Measurements from ENCODE around the gene PPIE.
"Not testable (repeated sequence)": the region's sequence is repeated elsewhere in the genome, so short reads cannot be mapped to it uniquely, and the experiment has no call there.

Gene PPIE

GRCh38 chr1:39758556-39759435 lies 20.1 kb downstream of the PPIE start:
- intact Hi-C loops (cut with micrococcal nuclease): no loop called here
- Mint-ChIP-seq H3K27me3 (no peaks in the 10 kb centered on the region), H3K4me1 (ENCODE audit: low read depth) (no peaks in the 10 kb centered on the region), H3K27ac (no peak overlapping the region), H3K4me3 (no peak overlapping the region), H3K36me3 (ENCODE audit: low read depth) (peaks cover 84% of the 10 kb centered on the region), H3K9me3 (no peaks in the 10 kb centered on the region)

GRCh38 chr1:39759436-39759726 lies 20.7 kb downstream of the PPIE start:
- no peak overlapping the region for H3K27ac Mint-ChIP-seq
- no peaks in the 10 kb centered on the region for H3K27me3 Mint-ChIP-seq
- H3K4me3 Mint-ChIP-seq: no peak overlapping the region
- no peaks in the 10 kb centered on the region for H3K9me3 Mint-ChIP-seq
- H3K4me1 Mint-ChIP-seq (ENCODE audit: low read depth): no peaks in the 10 kb centered on the region
- H3K36me3 Mint-ChIP-seq (ENCODE audit: low read depth): peaks cover 79% of the 10 kb centered on the region
- intact Hi-C loops (cut with micrococcal nuclease): no loop called here

DNA sequence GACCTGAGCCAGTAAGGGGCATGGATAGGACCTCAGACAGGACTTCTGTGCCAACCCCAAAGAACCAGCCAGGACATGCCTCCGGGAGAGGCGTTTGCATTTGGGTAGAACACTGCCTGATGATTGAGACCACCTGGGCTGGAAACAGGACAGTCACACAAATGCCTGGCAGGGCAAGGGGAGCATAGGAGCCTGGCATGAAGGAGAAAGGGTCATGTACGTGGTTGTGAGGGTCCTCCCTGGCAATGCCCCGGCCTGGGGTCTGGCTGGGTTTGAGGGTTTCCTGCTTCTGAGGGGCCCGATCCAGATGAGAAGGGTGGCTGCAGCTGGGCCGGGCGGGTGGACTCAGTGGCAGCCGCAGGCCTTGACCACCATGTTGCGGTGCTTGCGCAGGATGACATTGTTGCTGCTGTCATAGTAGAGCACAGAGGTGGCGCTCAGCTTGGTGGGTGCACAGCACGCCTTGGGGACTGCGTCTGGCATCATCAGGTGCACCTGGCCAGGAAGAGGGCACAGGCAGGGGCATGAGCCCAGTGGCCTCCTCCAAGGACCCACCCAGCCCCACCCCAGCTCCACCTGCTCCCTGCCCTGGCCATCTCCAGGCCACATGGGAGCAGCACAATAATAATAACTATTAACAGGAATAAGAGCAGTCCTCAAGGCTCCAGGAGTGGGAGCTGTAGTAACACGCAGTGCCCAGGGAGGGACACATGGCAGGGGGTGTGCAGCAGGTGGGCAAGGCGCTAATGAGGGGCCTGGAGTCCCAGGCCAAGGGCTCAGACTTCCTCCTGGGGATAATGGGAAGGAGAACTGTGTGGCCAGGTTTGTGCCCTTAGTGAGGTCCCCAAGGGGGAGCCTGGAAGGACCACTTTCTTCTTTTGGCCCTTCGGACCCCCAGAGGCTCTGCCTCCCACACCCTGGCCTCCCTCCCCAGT lies 21.7 kb downstream of the PPIE start:
- Mint-ChIP-seq H3K27me3 (no peaks in the 10 kb centered on the region), H3K4me1 (ENCODE audit: low read depth) (no peaks in the 10 kb centered on the region), H3K9me3 (no peaks in the 10 kb centered on the region), H3K27ac (no peak overlapping the region), H3K4me3 (no peak overlapping the region), H3K36me3 (ENCODE audit: low read depth) (peaks cover 69% of the 10 kb centered on the region)
- intact Hi-C loops (cut with micrococcal nuclease): no loop called here

- H3K27me3 Mint-ChIP-seq: no peaks in the 10 kb centered on the region
- intact Hi-C loops (cut with micrococcal nuclease): no loop called here
- H3K27ac Mint-ChIP-seq: no peak overlapping the region
- no peaks in the 10 kb centered on the region for H3K4me1 Mint-ChIP-seq (ENCODE audit: low read depth)
- H3K36me3 Mint-ChIP-seq (ENCODE audit: low read depth): peaks cover 62% of the 10 kb centered on the region
- no peaks in the 10 kb centered on the region for H3K9me3 Mint-ChIP-seq
- H3K4me3 Mint-ChIP-seq: no peak overlapping the region
These were observed 22.3 kb downstream of the PPIE start for GRCh38 chr1:39761016-39761415.

GRCh38 chr1:39761557-39762260 lies 23.0 kb downstream of the PPIE start:
- H3K9me3 Mint-ChIP-seq: no peaks in the 10 kb centered on the region
- no peaks in the 10 kb centered on the region for H3K4me1 Mint-ChIP-seq (ENCODE audit: low read depth)
- no peaks in the 10 kb centered on the region for H3K27me3 Mint-ChIP-seq
- H3K36me3 Mint-ChIP-seq (ENCODE audit: low read depth): peaks cover 57% of the 10 kb centered on the region
- no peak overlapping the region for H3K4me3 Mint-ChIP-seq
- intact Hi-C loops (cut with micrococcal nuclease): no loop called here
- no peak overlapping the region for H3K27ac Mint-ChIP-seq

DNA sequence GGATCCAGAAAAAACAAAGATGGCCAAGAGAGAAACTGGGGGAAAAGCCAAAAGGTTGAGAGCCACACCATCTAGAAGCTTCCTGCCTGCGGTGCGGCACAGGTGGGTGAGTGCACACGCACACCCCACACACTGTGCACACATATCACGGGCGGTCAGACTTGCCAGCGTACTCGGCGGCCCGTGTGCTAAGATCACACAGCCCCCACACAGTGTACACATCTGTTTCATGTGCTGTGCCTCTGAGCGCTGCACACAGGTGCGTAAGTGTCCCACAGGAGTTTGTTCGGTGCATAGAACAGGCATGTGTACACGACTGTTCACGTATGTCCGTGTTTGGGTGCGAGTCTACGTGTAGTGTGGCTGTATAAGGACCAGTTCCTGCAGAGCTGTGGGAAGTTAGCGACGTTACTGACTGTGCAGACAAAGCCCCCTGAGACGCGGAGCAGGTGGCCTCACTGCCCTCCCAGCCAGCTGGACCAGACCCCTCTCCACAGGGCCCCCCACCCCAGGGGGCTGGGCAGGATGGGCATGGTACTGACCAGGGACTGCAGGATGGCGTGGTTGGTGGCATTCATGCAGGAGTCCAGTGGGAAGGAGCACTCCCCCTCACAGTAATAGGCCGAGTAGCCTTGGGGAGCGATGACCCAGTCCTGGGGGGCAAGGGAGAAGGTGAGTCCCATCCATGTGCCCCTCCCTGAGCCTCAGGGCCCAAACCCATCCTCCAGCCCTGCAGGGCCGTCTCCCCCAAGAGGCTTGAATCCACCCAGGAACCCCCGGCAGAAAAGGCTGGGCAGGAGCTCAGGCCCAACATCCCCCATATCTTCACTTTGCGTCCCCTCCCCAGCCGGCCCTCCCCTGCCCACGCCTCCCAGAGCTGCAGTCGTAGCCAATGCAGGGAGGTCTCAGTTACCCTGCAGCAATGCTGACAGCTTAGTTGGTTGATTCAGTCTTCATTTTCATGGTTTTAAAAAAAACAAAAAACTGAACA lies 24.2 kb downstream of the PPIE start:
- Mint-ChIP-seq H3K27me3 (no peaks in the 10 kb centered on the region), H3K27ac (no peak overlapping the region), H3K9me3 (no peaks in the 10 kb centered on the region), H3K4me3 (no peak overlapping the region), H3K36me3 (ENCODE audit: low read depth) (peaks cover 48% of the 10 kb centered on the region), H3K4me1 (ENCODE audit: low read depth) (no peaks in the 10 kb centered on the region)
- intact Hi-C loops (cut with micrococcal nuclease): no loop called here

DNA sequence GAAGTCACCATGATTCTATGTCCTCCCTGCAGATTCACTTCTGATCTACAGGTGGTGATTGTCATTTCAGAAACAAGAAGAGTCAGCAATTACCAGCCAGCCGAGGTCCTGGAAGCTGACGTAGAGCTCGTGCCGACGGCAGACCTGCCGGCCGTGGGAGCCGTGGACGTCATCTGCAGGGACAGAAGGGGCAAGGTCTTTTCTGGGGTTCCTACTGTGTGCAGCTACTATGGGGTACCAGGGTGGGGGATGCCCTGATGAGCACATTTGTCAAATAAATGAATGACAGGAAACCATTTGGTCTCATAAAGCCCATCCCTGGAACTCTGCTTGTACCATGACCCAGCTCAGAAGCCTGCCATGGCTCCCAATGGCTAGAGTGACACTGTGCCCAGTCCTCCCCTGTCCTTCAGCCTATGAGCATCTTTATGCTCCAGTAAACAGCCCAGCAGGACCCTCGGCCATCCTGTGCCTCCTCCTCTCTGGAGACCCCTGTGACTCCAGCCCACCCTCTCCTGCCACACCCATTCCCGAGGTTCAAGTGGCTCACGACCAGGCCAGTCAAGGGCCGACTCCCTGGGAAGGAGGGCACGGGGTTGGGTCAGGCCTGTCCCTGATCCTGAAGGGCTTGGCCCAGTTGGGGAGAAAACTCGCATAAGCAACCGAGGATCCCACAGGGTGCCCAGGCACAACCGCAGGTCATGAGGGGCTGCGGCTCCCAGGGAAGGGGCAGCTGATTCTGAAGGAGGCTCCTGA lies 25.1 kb downstream of the PPIE start:
- H3K36me3 Mint-ChIP-seq (ENCODE audit: low read depth): peaks cover 39% of the 10 kb centered on the region
- H3K27me3 Mint-ChIP-seq; H3K4me3 Mint-ChIP-seq; H3K27ac Mint-ChIP-seq; intact Hi-C loops (cut with micrococcal nuclease); H3K9me3 Mint-ChIP-seq; H3K4me1 Mint-ChIP-seq (ENCODE audit: low read depth): not testable (repeated sequence)

- H3K27me3 Mint-ChIP-seq: not testable (repeated sequence)
These were observed 25.8 kb downstream of the PPIE start for GRCh38 chr1:39764512-39764911.

GRCh38 chr1:39766466-39766865 lies 27.8 kb downstream of the PPIE start:
- H3K4me1 Mint-ChIP-seq (ENCODE audit: low read depth); intact Hi-C loops (cut with micrococcal nuclease); H3K4me3 Mint-ChIP-seq; H3K27me3 Mint-ChIP-seq; H3K9me3 Mint-ChIP-seq; H3K27ac Mint-ChIP-seq: not testable (repeated sequence)
- H3K36me3 Mint-ChIP-seq (ENCODE audit: low read depth): peaks cover 15% of the 10 kb centered on the region

More at GRCh38 chr1:39764512-39764911, 25.8 kb downstream of the PPIE start:
- intact Hi-C loops (cut with micrococcal nuclease); H3K4me3 Mint-ChIP-seq; H3K9me3 Mint-ChIP-seq; H3K4me1 Mint-ChIP-seq (ENCODE audit: low read depth); H3K27ac Mint-ChIP-seq: not testable (repeated sequence)
- H3K36me3 Mint-ChIP-seq (ENCODE audit: low read depth): peaks cover 32% of the 10 kb centered on the region

DNA sequence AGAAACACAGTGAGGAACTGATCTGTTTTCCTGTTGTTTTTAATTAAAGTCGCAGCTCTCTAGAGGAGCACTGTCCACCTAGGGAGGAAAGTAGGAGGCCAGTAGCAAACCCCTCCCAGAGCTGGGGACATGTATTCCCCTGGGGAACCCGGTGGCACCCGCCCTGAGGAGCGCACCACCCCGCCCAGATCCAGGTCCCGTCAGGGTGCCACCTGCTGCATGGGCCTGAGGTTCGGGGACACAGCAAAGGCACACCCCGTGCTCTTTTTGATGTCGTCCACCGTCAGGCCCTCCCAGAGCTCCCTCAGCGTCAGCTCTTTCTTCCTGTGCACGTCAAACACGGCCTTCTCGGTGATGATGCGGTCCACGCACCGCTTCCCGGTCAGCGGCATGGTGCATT lies 30.8 kb downstream of the PPIE start:
- H3K27ac Mint-ChIP-seq; H3K27me3 Mint-ChIP-seq; H3K36me3 Mint-ChIP-seq (ENCODE audit: low read depth); H3K4me3 Mint-ChIP-seq; H3K4me1 Mint-ChIP-seq (ENCODE audit: low read depth); H3K9me3 Mint-ChIP-seq; intact Hi-C loops (cut with micrococcal nuclease): not testable (repeated sequence)

- H3K27ac Mint-ChIP-seq: not testable (repeated sequence)
These were observed 31.7 kb downstream of the PPIE start for GRCh38 chr1:39770100-39771021.

GRCh38 chr1:39771022-39771532 lies 32.4 kb downstream of the PPIE start, which contains the start of gene OXCT2:
Gene OXCT2, minus strand, starts transcription at chr1:39771348. Its CDS starts 93 bp downstream, at chr1:39771255.
- H3K9me3 Mint-ChIP-seq; H3K27ac Mint-ChIP-seq; intact Hi-C loops (cut with micrococcal nuclease); H3K36me3 Mint-ChIP-seq (ENCODE audit: low read depth); H3K4me1 Mint-ChIP-seq (ENCODE audit: low read depth): not testable (repeated sequence)
- Mint-ChIP-seq H3K4me3 (peak within 1 kb of the TSS; percentile 69), H3K27me3 (peaks cover 11% of the 10 kb centered on the region)

More at GRCh38 chr1:39770100-39771021, 31.7 kb downstream of the PPIE start:
- intact Hi-C loops (cut with micrococcal nuclease); H3K36me3 Mint-ChIP-seq (ENCODE audit: low read depth); H3K9me3 Mint-ChIP-seq; H3K4me1 Mint-ChIP-seq (ENCODE audit: low read depth); H3K27me3 Mint-ChIP-seq: not testable (repeated sequence)
- H3K4me3 Mint-ChIP-seq: peak overlapping the region; percentile 69

Data from dendritic cell treated with granulocyte-macrophage colony-stimulating factor and Interleukin-4, amounts not matched to agents 40 ng/mL and 50 ng/mL, for 4 days (primary cell).